ENCODE results near the gene GTPBP6.

Gene GTPBP6, protein sequence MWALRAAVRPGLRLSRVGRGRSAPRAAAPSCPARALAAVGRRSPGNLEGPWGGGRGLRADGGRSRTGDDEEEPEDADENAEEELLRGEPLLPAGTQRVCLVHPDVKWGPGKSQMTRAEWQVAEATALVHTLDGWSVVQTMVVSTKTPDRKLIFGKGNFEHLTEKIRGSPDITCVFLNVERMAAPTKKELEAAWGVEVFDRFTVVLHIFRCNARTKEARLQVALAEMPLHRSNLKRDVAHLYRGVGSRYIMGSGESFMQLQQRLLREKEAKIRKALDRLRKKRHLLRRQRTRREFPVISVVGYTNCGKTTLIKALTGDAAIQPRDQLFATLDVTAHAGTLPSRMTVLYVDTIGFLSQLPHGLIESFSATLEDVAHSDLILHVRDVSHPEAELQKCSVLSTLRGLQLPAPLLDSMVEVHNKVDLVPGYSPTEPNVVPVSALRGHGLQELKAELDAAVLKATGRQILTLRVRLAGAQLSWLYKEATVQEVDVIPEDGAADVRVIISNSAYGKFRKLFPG

DNA sequence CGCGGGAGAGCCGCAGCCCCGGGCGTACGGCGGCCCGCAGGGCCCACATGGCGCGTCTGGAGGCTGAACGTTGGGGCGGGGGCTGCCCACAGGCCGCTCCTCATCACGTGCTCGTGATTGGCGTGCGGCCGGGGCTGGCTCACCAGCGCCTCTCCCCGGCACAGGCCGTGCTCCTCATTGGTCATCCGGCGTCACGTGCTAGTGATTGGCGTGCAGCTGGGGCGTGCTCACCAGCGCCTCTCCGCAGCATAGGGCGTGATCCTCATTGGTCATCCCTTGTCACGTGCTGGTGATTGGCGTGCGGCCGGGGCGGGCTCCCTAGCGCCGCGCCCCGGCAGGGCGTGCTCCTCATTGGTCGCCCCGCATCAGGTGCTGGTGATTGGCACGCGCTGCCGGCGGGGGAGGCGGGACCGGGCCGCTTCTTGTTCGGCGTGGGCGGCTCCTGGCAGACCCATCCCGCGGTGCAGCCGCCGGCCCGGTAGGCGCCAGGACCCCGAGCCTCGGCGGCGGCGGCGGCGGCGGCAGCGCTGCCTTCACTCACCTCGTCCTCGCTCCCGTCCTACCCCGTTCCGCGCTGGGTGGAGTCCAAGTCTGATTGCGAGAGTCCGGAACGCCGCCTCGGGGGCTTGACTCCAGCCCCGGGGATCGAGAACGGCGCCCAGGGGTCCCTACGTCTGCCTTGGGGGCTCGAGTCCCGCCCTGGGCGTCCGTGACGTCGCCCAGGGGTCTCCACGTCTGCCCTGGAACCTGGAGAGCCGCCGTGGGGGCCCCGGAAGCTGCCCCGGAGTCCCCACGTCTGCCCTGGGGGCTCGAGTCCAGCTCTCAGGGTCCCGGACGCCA lies at the start of gene GTPBP6:
Gene GTPBP6, minus strand, starts transcription at position 58 of the 840 bp plus-strand sequence. Its CDS starts 9 bp downstream, at position 49.
- peak; percentile 99 for DNase-seq (ENCODE audit: extremely low read depth, low read depth)
- peak; percentile 12; the same call in 1 of the 2 replicates for TF ChIP-seq CTCF (IDR thresholded peaks at IDR 0.05; ENCODE audit: low read depth, low read length)

GRCh38 chrX:367866-368265 lies 49.3 kb upstream of the GTPBP6 start:
- TF ChIP-seq CTCF (IDR thresholded peaks at IDR 0.05; ENCODE audit: low read depth, low read length) = no peak
- DNase-seq (ENCODE audit: extremely low read depth, low read depth) = no peak

GRCh38 chrX:367349-367748 lies 48.8 kb upstream of the GTPBP6 start:
- TF ChIP-seq CTCF (IDR thresholded peaks at IDR 0.05; ENCODE audit: low read depth, low read length) = no peak
- DNase-seq (ENCODE audit: extremely low read depth, low read depth) = no peak

GRCh38 chrX:363621-364375 lies 45.2 kb upstream of the GTPBP6 start:
- DNase-seq (ENCODE audit: extremely low read depth, low read depth) = no peak
- no peak for TF ChIP-seq CTCF (IDR thresholded peaks at IDR 0.05; ENCODE audit: low read depth, low read length)

DNA sequence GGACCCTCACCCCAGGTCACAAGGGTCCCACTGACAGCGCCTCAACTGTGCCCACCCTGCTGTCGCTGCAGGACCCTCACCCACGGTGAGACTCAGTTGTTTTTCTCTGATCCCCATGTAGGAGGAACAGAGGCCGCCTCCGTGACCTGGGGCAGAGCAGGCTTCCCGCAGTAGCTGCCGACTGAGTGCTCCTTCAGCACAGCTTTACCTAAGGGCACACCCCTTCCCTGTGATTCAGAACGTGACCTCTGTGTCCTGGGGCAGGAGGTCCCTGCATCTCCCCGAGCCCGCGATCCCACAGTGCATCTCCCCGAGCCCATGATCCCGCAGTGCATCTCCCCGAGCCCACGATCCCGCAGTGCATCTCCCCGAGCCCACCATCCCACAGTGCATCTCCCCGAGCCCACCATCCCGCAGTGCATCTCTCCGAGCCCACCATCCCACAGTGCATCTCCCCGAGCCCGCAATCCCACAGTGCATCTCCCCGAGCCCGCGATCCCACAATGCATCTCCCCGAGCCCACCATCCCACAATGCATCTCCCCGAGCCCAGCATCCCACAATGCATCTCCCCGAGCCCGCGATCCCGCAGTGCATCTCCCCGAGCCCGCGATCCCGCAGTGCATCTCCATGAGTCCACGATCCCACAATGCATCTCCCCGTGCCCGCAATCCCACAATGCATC lies 44.5 kb upstream of the GTPBP6 start:
- no peak for TF ChIP-seq CTCF (IDR thresholded peaks at IDR 0.05; ENCODE audit: low read depth, low read length)

GRCh38 chrX:362351-362750 lies 43.8 kb upstream of the GTPBP6 start:
- DNase-seq (ENCODE audit: extremely low read depth, low read depth) = no peak
- TF ChIP-seq CTCF (IDR thresholded peaks at IDR 0.05; ENCODE audit: low read depth, low read length) = no peak

More for the DNA sequence above, 44.5 kb upstream of the GTPBP6 start:
- DNase-seq (ENCODE audit: extremely low read depth, low read depth) = no peak
